CMK (cell line): ENCODE results near the gene MYRFL.
"Not testable (repeated sequence)": the region's sequence is repeated elsewhere in the genome, so short reads cannot be mapped to it uniquely, and the experiment has no call there.

Source experiments
- DNase-seq: peaks from one replicate; pipeline ENCODE4 v3.0.0-alpha.2; 2010; ENCODE audit warnings: low read depth

The MYRFL gene

GRCh38 chr12:69824966-69825560 lies at the start of gene MYRFL:
MYRFL (plus strand) TSS chr12:69825227; CDS start chr12:69825518, 291 bp downstream.
- DNase-seq: no peak

- no peak for DNase-seq
Measured at GRCh38 chr12:69779928-69780327, 45.1 kb upstream of the MYRFL start.

- no peak for DNase-seq
Measured at GRCh38 chr12:69783365-69783764, 41.7 kb upstream of the MYRFL start.

- DNase-seq: no peak
Measured at GRCh38 chr12:69789351-69789750, 35.7 kb upstream of the MYRFL start.

GRCh38 chr12:69792533-69792932 lies 32.5 kb upstream of the MYRFL start:
- DNase-seq: no peak

- not testable (repeated sequence) for DNase-seq
Measured at GRCh38 chr12:69807101-69807897, 17.7 kb upstream of the MYRFL start.

- no peak for DNase-seq
Measured at GRCh38 chr12:69810870-69811498, 14.0 kb upstream of the MYRFL start.

- no peak for DNase-seq
Measured at GRCh38 chr12:69816082-69816481, 8.9 kb upstream of the MYRFL start.

- DNase-seq: no peak
Measured at GRCh38 chr12:69821032-69821455, 4.0 kb upstream of the MYRFL start.

GRCh38 chr12:69821456-69822159 lies 3.4 kb upstream of the MYRFL start:
- DNase-seq: no peak

- DNase-seq: no peak
Measured at GRCh38 chr12:69822201-69822860, 2.7 kb upstream of the MYRFL start.

- no peak for DNase-seq
Measured at GRCh38 chr12:69824028-69824427, 999 bp upstream of the MYRFL start.

- DNase-seq: no peak
Measured at GRCh38 chr12:69828897-69829296, 3.9 kb downstream of the MYRFL start.

- DNase-seq: no peak
Measured at GRCh38 chr12:69833696-69834095, 8.7 kb downstream of the MYRFL start.

- DNase-seq: no peak
Measured at GRCh38 chr12:69834147-69834546, 9.1 kb downstream of the MYRFL start.

GRCh38 chr12:69834576-69834975 lies 9.5 kb downstream of the MYRFL start:
- no peak for DNase-seq

GRCh38 chr12:69835081-69835480 lies 10.1 kb downstream of the MYRFL start:
- no peak for DNase-seq

- no peak for DNase-seq
Measured at GRCh38 chr12:69836015-69836414, 11.0 kb downstream of the MYRFL start.

GRCh38 chr12:69837191-69837590 lies 12.2 kb downstream of the MYRFL start:
- DNase-seq: no peak

GRCh38 chr12:69837657-69838415 lies 12.8 kb downstream of the MYRFL start:
- DNase-seq: no peak

- no peak for DNase-seq
Measured at GRCh38 chr12:69840727-69841126, 15.7 kb downstream of the MYRFL start.
